K562 (cell line): ENCODE data around the gene NUP43. TPM values are rescaled to one million over a fixed set of nuclear protein-coding genes. Genes with fewer than 3 reads are reported as not detected.

Experiments
- C11orf30 ChIP-seq: fragments of 450-650 bp; IDR thresholded peaks from 2 replicates; pipeline ENCODE4 v1.6.1; 2016; ENCODE audit warnings: low read depth, mild to moderate bottlenecking
- FOXK2 ChIP-seq, 2 experiments: fragments of 450-650 bp; IDR thresholded peaks in 1 of 2; conservative IDR thresholded peaks in 1 of 2; 2 replicates each; pipeline ENCODE4 v1.6.1; 2016; ENCODE audit warnings: low read depth in 2 of 2, mild to moderate bottlenecking in 1 of 2
- FOXM1 ChIP-seq, 2 experiments: fragments of 450-650 bp in 1 of 2; sonication (generic) in 1 of 2; formaldehyde crosslinking in 1 of 2; IDR thresholded peaks; 2 replicates each; pipeline versions ENCODE4 v1.6.1 to v1.9.0; 2017 to 2022; ENCODE audit warnings: low read depth in 2 of 2, mild to moderate bottlenecking in 2 of 2, missing genetic modification reagents in 1 of 2, moderate library complexity in 1 of 2
- GATAD2B ChIP-seq: fragments of 450-650 bp; IDR thresholded peaks from 2 replicates; pipeline ENCODE4 v1.6.1; 2017; ENCODE audit warnings: mild to moderate bottlenecking, borderline replicate concordance
- NBN ChIP-seq: fragments of 450-650 bp; IDR thresholded peaks from 2 replicates; pipeline ENCODE4 v1.6.1; 2016; ENCODE audit warnings: low read depth, mild to moderate bottlenecking
- SMC3 ChIP-seq: conservative IDR thresholded peaks from 2 replicates; pipeline ENCODE4 v1.6.1; 2011; ENCODE audit warnings: low read depth, low read length, improper control_type of control experiment; ENCODE audit not compliant: insufficient read depth
- ZNF124 ChIP-seq: sonication (generic); formaldehyde crosslinking; IDR thresholded peaks from 2 replicates; pipeline ENCODE4 v1.8.1; 2022; ENCODE audit warnings: missing genetic modification reagents
- ZNF57 ChIP-seq: fragments of 450-650 bp; formaldehyde crosslinking; IDR thresholded peaks from 2 replicates; pipeline ENCODE4 v1.4.0; 2020; ENCODE audit warnings: mild to moderate bottlenecking, moderate library complexity
- polyA plus RNA-seq, 8 experiments: library from polyadenylated mRNA; depleted of rRNA in 4 of 8; stranded (reverse) in 5 of 8; unstranded in 3 of 8; fragments of >200 nt; fragmentation: Nextera tagmentation in 2 of 8; fragmentation: Illumina TruSeq in 1 of 8; extraction: Ambion mirVana in 2 of 8; extraction: Trizol in 1 of 8; gene quantifications; 2 replicates each; pipeline versions ENCODE4 v1.2.1 to v1.2.3, GENCODE V29; 2011 to 2014; ENCODE audit warnings: inconsistent platforms in 1 of 8, missing spikeins in 1 of 8
- total RNA-seq, 7 experiments: library from RNA; depleted of rRNA in 6 of 7; stranded (reverse); fragments of >200 nt in 6 of 7; fragmentation: Illumina TruSeq in 2 of 7; extraction: Trizol in 2 of 7; gene quantifications; 2 replicates each; pipeline versions ENCODE4 v1.2.1 to v1.2.3, GENCODE V29; 2011 to 2021; ENCODE audit warnings: low replicate concordance in 1 of 7
- TF ChIP-seq, protein P1 (sequence below): fragments of 450-650 bp; formaldehyde crosslinking; IDR thresholded peaks from 2 replicates; pipeline ENCODE4 v1.4.0; 2020; ENCODE audit warnings: mild to moderate bottlenecking, moderate library complexity
- TF ChIP-seq, protein P2 (sequence below): sonication (generic); formaldehyde crosslinking; IDR thresholded peaks from 2 replicates; pipeline ENCODE4 v1.8.0; 2022; ENCODE audit warnings: missing genetic modification reagents, mild to moderate bottlenecking, borderline replicate concordance

The NUP43 gene
- total and polyA plus RNA-seq, 9 of the 15 experiments (the other 6 are each of a cell fraction or from before 2014, with no cell fraction given) = 28.9 to 136 (median 67.4) TPM

DNA sequence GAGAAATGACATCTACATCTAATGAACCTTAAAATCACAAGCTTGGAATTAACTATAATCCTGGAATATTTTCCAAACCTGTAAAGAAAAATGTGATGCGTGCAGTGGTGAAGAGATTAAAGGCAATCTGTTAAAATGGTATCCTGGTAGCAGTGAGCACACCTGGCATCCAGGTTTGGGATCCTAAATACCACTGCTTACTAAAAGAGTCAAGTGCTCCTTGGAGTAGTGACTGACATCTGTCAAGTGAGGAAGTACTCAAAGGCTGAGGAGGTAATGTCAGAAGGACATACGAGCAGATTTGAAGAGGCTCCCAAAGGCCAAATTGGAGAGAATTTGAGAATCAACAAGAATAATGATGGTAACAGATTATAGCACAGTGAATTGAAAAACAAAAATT lies 36.0 kb upstream of the NUP43 start (continued):
- TF ChIP-seq, protein P1, sequence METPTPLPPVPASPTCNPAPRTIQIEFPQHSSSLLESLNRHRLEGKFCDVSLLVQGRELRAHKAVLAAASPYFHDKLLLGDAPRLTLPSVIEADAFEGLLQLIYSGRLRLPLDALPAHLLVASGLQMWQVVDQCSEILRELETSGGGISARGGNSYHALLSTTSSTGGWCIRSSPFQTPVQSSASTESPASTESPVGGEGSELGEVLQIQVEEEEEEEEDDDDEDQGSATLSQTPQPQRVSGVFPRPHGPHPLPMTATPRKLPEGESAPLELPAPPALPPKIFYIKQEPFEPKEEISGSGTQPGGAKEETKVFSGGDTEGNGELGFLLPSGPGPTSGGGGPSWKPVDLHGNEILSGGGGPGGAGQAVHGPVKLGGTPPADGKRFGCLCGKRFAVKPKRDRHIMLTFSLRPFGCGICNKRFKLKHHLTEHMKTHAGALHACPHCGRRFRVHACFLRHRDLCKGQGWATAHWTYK (CRISPR knock-in tag) = no peak
- no peak for TF ChIP-seq NBN
- TF ChIP-seq C11orf30 = no peak
- no peak for TF ChIP-seq FOXK2 (conservative IDR thresholded peaks at IDR 0.05 in 1 of 2, IDR thresholded peaks at IDR 0.05 in 1 of 2; ENCODE audit: low read depth in 2 of 2)
- TF ChIP-seq, protein P2, sequence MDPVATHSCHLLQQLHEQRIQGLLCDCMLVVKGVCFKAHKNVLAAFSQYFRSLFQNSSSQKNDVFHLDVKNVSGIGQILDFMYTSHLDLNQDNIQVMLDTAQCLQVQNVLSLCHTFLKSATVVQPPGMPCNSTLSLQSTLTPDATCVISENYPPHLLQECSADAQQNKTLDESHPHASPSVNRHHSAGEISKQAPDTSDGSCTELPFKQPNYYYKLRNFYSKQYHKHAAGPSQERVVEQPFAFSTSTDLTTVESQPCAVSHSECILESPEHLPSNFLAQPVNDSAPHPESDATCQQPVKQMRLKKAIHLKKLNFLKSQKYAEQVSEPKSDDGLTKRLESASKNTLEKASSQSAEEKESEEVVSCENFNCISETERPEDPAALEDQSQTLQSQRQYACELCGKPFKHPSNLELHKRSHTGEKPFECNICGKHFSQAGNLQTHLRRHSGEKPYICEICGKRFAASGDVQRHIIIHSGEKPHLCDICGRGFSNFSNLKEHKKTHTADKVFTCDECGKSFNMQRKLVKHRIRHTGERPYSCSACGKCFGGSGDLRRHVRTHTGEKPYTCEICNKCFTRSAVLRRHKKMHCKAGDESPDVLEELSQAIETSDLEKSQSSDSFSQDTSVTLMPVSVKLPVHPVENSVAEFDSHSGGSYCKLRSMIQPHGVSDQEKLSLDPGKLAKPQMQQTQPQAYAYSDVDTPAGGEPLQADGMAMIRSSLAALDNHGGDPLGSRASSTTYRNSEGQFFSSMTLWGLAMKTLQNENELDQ (CRISPR knock-in tag) = no peak
- TF ChIP-seq ZNF124 (CRISPR knock-in tag) = no peak
- TF ChIP-seq SMC3 = no peak
- TF ChIP-seq ZNF57 (CRISPR knock-in tag) = no peak
- no peak for TF ChIP-seq FOXM1 (IDR thresholded peaks at IDR 0.05; ENCODE audit: low read depth)
- TF ChIP-seq FOXM1 (CRISPR knock-in tag; IDR thresholded peaks at IDR 0.05; ENCODE audit: low read depth) = no peak
- no peak for TF ChIP-seq GATAD2B
